HEK293T (cell line): Measurements from ENCODE around the gene PCDHGB4.
"Not testable (repeated sequence)": the region's sequence is repeated elsewhere in the genome, so short reads cannot be mapped to it uniquely, and the experiment has no call there.

ENCODE experiments used
- CTCF ChIA-PET: fragments of 350-600 bp; formaldehyde crosslinking; extraction: SDS; loops from one replicate; lab custom pipeline; 2021; ENCODE audit warnings: antibody characterized with exemption, inconsistent platforms; lab: Yijun Ruan, JAX
- POLR2A ChIA-PET: fragments of 350-600 bp; formaldehyde crosslinking; extraction: SDS; loops from one replicate; lab custom pipeline; 2020; ENCODE audit warnings: antibody characterized with exemption, inconsistent platforms; lab: Yijun Ruan, JAX
- DNase-seq: peaks from one replicate; pipeline ENCODE4 v3.0.0; 2012; ENCODE audit warnings: mixed read lengths; ENCODE audit errors: extremely low spot score
- ARNT ChIP-seq: fragments of 450-650 bp; IDR thresholded peaks from 2 replicates; pipeline ENCODE4 v1.6.1; 2017; ENCODE audit warnings: mild to moderate bottlenecking
- BHLHE40 ChIP-seq: fragments of 450-650 bp; IDR thresholded peaks from 2 replicates; pipeline ENCODE4 v1.6.1; 2016; ENCODE audit warnings: mild to moderate bottlenecking, moderate library complexity, borderline replicate concordance
- CTBP1 ChIP-seq: fragments of 450-650 bp; IDR thresholded peaks from 2 replicates; pipeline ENCODE4 v1.6.1; 2016; ENCODE audit warnings: borderline replicate concordance
- ELF4 ChIP-seq: fragments of 450-650 bp; IDR thresholded peaks from 2 replicates; pipeline ENCODE4 v1.6.1; 2017; ENCODE audit warnings: antibody characterized with exemption
- FOXA1 ChIP-seq: fragments of 450-650 bp; IDR thresholded peaks from 2 replicates; pipeline ENCODE4 v1.6.1; 2016; ENCODE audit warnings: mild to moderate bottlenecking
- FOXK2 ChIP-seq: fragments of 450-650 bp; IDR thresholded peaks from 2 replicates; pipeline ENCODE4 v1.6.1; 2016; ENCODE audit warnings: mild to moderate bottlenecking
- FOXM1 ChIP-seq: fragments of 450-650 bp; IDR thresholded peaks from 2 replicates; pipeline ENCODE4 v1.6.1; 2017; ENCODE audit warnings: mild to moderate bottlenecking, borderline replicate concordance
- HDGF ChIP-seq: fragments of 450-650 bp; IDR thresholded peaks from 2 replicates; pipeline ENCODE4 v1.6.1; 2017; ENCODE audit warnings: antibody characterized with exemption, borderline replicate concordance
- L3MBTL2 ChIP-seq: fragments of 450-650 bp; conservative IDR thresholded peaks from 2 replicates; pipeline ENCODE4 v1.6.1; 2016; ENCODE audit warnings: mild to moderate bottlenecking
- LEF1 ChIP-seq: fragments of 450-650 bp; IDR thresholded peaks from 2 replicates; pipeline ENCODE4 v1.6.1; 2017; ENCODE audit warnings: mild to moderate bottlenecking, borderline replicate concordance
- NFRKB ChIP-seq: fragments of 450-650 bp; IDR thresholded peaks from 2 replicates; pipeline ENCODE4 v1.6.1; 2016; ENCODE audit warnings: mild to moderate bottlenecking, moderate library complexity
- PKNOX1 ChIP-seq: fragments of 450-650 bp; IDR thresholded peaks from 2 replicates; pipeline ENCODE4 v1.6.1; 2016
- SP1 ChIP-seq: fragments of 450-650 bp; IDR thresholded peaks from 2 replicates; pipeline ENCODE4 v1.6.1; 2017
- SUZ12 ChIP-seq: fragments of 450-650 bp; IDR thresholded peaks from 2 replicates; pipeline ENCODE4 v1.6.1; 2016; ENCODE audit warnings: mild to moderate bottlenecking
- TARDBP ChIP-seq: fragments of 450-650 bp; IDR thresholded peaks from 2 replicates; pipeline ENCODE4 v1.6.1; 2016
- ZNF384 ChIP-seq: fragments of 450-650 bp; IDR thresholded peaks from 2 replicates; pipeline ENCODE4 v1.6.1; 2016

PCDHGB4 gene

GRCh38 chr5:141345327-141345726 is 42.2 kb upstream of the PCDHGB4 start:
- ChIA-PET POLR2A (no interaction called here), CTCF (no interaction called here)
- no peak for TF ChIP-seq ELF4
- TF ChIP-seq L3MBTL2 = no peak
- no peak for TF ChIP-seq ZNF384

GRCh38 chr5:141346017-141346416 is 41.5 kb upstream of the PCDHGB4 start:
- CTCF ChIA-PET, DNase-seq, POLR2A ChIA-PET: not testable (repeated sequence)

More at GRCh38 chr5:141345327-141345726, 42.2 kb upstream of the PCDHGB4 start:
- DNase-seq = no peak

- ChIA-PET POLR2A (no interaction called here), CTCF (interaction anchor here (0.7 kb wide), 1 partner anchor 206 kb away, joined by 3 read pairs; no protein-coding TSS in a partner anchor)
- TF ChIP-seq HDGF = no peak
- no peak for TF ChIP-seq NFRKB
- no peak for TF ChIP-seq SUZ12
- TF ChIP-seq L3MBTL2 = no peak
- TF ChIP-seq FOXK2 = no peak
- TF ChIP-seq CTBP1 = no peak
- TF ChIP-seq FOXM1 = no peak
- TF ChIP-seq SP1 = no peak
- TF ChIP-seq BHLHE40 = no peak
- DNase-seq = peak; percentile 51
Observed at GRCh38 chr5:141349917-141350619, 37.4 kb upstream of the PCDHGB4 start, which contains the start of gene PCDHGB1. PCDHGB1 (plus strand) TSS chr5:141350099; CDS start chr5:141350261, 162 bp downstream.

- DNase-seq = no peak
- TF ChIP-seq NFRKB (no peak), BHLHE40 (no peak), LEF1 (no peak), SP1 (no peak), PKNOX1 (no peak), ZNF384 (no peak), CTBP1 (no peak), HDGF (no peak), FOXM1 (no peak), FOXK2 (no peak), L3MBTL2 (no peak)
- CTCF ChIA-PET = no interaction called here
- POLR2A ChIA-PET = no interaction called here
Observed at GRCh38 chr5:141351591-141351990, 35.9 kb upstream of the PCDHGB4 start.

- ChIA-PET CTCF (interaction anchor here (0.6 to 0.7 kb wide), 2 partner anchors 12 to 194 kb away, joined by 3 to 5 read pairs; partner anchors contain the start of gene PCDHGA3), POLR2A (no interaction called here)
- TF ChIP-seq SP1 = no peak
- no peak for TF ChIP-seq ARNT
- TF ChIP-seq HDGF = no peak
- no peak for TF ChIP-seq SUZ12
- no peak for TF ChIP-seq CTBP1
- TF ChIP-seq ZNF384 = no peak
- TF ChIP-seq LEF1 = no peak
- TF ChIP-seq FOXK2 = no peak
- TF ChIP-seq ELF4 = no peak
- no peak for TF ChIP-seq L3MBTL2
- no peak for TF ChIP-seq TARDBP
- TF ChIP-seq FOXM1 = no peak
- no peak for TF ChIP-seq FOXA1
- no peak for TF ChIP-seq BHLHE40
- TF ChIP-seq PKNOX1 = no peak
- TF ChIP-seq NFRKB = no peak
- no peak for DNase-seq
Observed at GRCh38 chr5:141354900-141355469, 32.5 kb upstream of the PCDHGB4 start, which contains the start of gene PCDHGA4. PCDHGA4 (plus strand) TSS chr5:141355021; CDS start chr5:141355108, 87 bp downstream.

- POLR2A ChIA-PET = no interaction called here
- CTCF ChIA-PET = interaction anchor here (0.6 to 0.7 kb wide), 2 partner anchors 12 to 182 kb away, joined by 3 read pairs; partner anchors contain the start of gene PCDHGA3
- TF ChIP-seq ARNT = no peak
- no peak for TF ChIP-seq LEF1
- TF ChIP-seq ZNF384 = no peak
- TF ChIP-seq SP1 = no peak
- no peak for TF ChIP-seq FOXA1
- TF ChIP-seq FOXM1 = no peak
- TF ChIP-seq FOXK2 = no peak
- no peak for TF ChIP-seq PKNOX1
- TF ChIP-seq HDGF = no peak
- TF ChIP-seq TARDBP = no peak
- no peak for TF ChIP-seq L3MBTL2
- no peak for TF ChIP-seq CTBP1
- no peak for TF ChIP-seq NFRKB
- no peak for TF ChIP-seq ELF4
- no peak for TF ChIP-seq SUZ12
- no peak for TF ChIP-seq BHLHE40
- no peak for DNase-seq
Observed at GRCh38 chr5:141355641-141356040, 31.9 kb upstream of the PCDHGB4 start.
